Ovary (tissue), 3 donors: Measurements from ENCODE around the gene GPN2.

Source experiments
- CTCF ChIP-seq, 3 donors: fragments of 450-650 bp in 2 of 3; fragments of 200-600 bp in 1 of 3; IDR thresholded peaks; one replicate each; pipeline versions ENCODE4 v1.5.1 to v1.8.0; 2016 to 2022; ENCODE audit warnings: antibody characterized with exemption in 3 of 3, mild to moderate bottlenecking in 1 of 3
- EP300 ChIP-seq: sonication (generic); formaldehyde crosslinking; IDR thresholded peaks from one replicate; pipeline ENCODE4 v1.6.1; 2017; ENCODE audit warnings: antibody characterized with exemption
- POLR2A ChIP-seq: fragments of 450-650 bp; IDR thresholded peaks from one replicate; pipeline ENCODE4 v1.6.1; 2017; ENCODE audit warnings: antibody characterized with exemption, mild to moderate bottlenecking, moderate library complexity
- donor health status: DM: no; HTN: no; CAD: no.

- TF ChIP-seq CTCF (IDR thresholded peaks at IDR 0.05): no peak
- no peak for TF ChIP-seq EP300
- no peak for TF ChIP-seq POLR2A
These were observed 58.4 kb downstream of the GPN2 start for GRCh38 chr1:26831546-26832248.
